ENCODE results near the gene BTC. TPM values are rescaled to one million over a fixed set of nuclear protein-coding genes. Genes with fewer than 3 reads are reported as not detected.
"Not testable (repeated sequence)": the region's sequence is repeated elsewhere in the genome, so short reads cannot be mapped to it uniquely, and the experiment has no call there.

BTC gene
- total RNA-seq, 4 donors from 2014 or later, result 0.95 to 2.6 (median 1.7) TPM

- TF ChIP-seq, protein P1, sequence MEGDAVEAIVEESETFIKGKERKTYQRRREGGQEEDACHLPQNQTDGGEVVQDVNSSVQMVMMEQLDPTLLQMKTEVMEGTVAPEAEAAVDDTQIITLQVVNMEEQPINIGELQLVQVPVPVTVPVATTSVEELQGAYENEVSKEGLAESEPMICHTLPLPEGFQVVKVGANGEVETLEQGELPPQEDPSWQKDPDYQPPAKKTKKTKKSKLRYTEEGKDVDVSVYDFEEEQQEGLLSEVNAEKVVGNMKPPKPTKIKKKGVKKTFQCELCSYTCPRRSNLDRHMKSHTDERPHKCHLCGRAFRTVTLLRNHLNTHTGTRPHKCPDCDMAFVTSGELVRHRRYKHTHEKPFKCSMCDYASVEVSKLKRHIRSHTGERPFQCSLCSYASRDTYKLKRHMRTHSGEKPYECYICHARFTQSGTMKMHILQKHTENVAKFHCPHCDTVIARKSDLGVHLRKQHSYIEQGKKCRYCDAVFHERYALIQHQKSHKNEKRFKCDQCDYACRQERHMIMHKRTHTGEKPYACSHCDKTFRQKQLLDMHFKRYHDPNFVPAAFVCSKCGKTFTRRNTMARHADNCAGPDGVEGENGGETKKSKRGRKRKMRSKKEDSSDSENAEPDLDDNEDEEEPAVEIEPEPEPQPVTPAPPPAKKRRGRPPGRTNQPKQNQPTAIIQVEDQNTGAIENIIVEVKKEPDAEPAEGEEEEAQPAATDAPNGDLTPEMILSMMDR (IDR thresholded peaks at IDR 0.05), result no peak
- ATAC-seq (ENCODE audit: low FRiP score) (no peak), DNase-seq (ENCODE audit: low spot score) (no peak)
Observed at GRCh38 chr4:74715706-74716435, 78.5 kb downstream of the BTC start.

DNA sequence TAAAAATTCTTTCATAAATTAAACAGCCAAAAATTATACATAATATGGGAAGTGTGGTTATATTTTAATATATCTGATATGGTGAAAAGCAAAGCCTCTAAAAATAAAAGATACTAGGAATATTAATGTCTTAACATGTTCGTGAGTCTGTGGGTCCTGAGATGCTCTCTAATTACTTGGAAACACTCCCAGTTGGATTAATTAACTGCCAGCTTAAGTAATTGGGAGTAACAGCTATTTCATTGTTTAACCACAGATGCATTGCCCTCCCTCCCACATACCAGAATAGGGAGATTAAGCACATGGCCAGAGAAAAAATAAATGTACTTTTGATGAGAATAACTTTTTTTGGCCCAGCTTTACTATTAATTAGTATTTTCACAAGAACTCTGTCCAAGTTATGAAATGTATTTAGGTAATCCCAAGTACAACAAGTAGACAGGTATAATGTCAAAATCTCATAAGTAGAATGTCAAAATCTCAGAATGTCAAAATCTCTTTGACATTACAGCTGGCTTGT, 79.7 kb downstream of the BTC start:
- ATAC-seq (ENCODE audit: low FRiP score) (no peak), DNase-seq (ENCODE audit: low spot score) (no peak)
- TF ChIP-seq, protein P1 (IDR thresholded peaks at IDR 0.05), result no peak

DNA sequence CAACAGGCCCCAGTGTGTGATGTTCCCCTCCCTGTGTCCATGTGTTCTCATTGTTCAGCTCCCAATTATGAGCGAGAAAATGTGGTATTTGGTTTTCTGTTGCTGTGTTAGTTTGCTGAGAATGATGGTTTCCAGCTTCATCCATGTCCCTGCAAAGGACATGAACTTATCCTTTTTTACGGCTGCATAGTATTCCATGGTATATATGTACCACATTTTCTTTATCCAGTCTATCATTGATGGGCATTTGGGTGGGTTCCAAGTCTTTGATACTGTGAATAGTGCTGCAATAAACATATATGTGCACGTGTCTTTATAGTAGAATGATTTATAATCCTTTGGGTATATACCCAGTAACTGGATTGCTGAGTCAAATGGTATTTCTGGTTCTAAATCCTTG, 86.2 kb downstream of the BTC start:
- not testable (repeated sequence) for ATAC-seq (ENCODE audit: low FRiP score); DNase-seq (ENCODE audit: low spot score)

Other genes starting within 250 kb of the BTC start
- gene PARM1, start 138.6 kb upstream of the BTC start, total RNA-seq, result 10 to 100 TPM; 25.4 to 99.8 (median 32.6) TPM

All from omental fat pad (tissue), 4 donors.